ENCODE data around the gene COBL.

COBL gene

DNA sequence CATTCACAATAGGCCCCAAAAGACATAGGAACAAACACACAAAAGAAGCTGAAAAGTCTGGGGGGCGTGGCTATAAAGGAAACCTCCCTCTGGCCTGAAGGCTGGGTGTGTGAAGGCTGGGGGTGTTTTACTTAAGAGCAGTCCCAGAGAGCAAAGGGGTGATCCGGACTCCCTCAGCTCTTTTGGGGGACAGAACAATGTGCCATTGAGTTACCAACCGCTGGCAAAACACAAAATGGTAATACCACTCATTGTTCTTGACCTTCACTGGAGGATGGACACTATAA lies 189.0 kb downstream of the COBL start:
- H3K4me3 ChIP-seq (replicated peaks; ENCODE audit: low read depth, low read length) = no peak overlapping the region
- TF ChIP-seq, protein P1, sequence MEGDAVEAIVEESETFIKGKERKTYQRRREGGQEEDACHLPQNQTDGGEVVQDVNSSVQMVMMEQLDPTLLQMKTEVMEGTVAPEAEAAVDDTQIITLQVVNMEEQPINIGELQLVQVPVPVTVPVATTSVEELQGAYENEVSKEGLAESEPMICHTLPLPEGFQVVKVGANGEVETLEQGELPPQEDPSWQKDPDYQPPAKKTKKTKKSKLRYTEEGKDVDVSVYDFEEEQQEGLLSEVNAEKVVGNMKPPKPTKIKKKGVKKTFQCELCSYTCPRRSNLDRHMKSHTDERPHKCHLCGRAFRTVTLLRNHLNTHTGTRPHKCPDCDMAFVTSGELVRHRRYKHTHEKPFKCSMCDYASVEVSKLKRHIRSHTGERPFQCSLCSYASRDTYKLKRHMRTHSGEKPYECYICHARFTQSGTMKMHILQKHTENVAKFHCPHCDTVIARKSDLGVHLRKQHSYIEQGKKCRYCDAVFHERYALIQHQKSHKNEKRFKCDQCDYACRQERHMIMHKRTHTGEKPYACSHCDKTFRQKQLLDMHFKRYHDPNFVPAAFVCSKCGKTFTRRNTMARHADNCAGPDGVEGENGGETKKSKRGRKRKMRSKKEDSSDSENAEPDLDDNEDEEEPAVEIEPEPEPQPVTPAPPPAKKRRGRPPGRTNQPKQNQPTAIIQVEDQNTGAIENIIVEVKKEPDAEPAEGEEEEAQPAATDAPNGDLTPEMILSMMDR (IDR thresholded peaks at IDR 0.05; ENCODE audit: low read length, missing control alignments) = no peak
- DNase-seq (ENCODE audit: low read depth) = no peak

DNA sequence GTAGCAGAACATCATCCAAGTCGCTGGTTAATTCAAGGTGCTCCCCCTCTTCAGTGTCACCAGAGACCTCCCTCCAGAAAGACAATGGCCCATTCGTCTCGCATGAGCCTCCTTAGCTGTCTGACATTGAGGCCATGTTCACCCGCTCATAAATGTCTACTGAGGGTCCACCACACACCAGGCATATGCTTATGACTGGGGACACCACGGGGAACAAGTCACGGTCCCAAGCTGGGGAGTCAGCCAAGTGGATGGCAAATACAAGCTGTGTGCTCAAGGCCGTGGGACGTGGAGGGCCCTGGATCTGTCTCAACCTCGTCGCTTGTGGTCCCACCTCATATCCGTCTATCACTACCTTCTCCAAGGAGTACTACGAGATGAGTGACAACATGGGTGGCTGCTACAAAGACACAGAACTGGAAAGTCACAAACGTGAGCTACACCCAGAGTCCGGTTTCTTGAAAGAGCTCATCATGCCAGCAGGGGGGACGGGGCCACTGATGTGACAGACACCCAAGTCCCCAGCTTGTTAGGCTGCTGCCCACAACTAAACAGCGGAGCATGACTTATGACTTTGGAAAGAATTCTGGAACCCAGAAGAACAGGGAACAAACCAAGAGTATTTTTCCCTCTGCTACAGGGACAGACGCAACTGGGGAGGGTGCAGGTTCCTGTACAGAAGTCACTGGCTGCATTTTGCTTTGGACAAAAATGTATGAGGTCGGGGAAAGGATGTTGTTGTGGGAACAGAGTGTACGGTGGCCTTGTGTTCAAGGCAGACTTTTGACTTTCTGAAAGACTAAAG lies 189.6 kb downstream of the COBL start:
- TF ChIP-seq, protein P1 (IDR thresholded peaks at IDR 0.05; ENCODE audit: low read length, missing control alignments) = no peak
- H3K4me3 ChIP-seq (replicated peaks; ENCODE audit: low read depth, low read length) = no peak overlapping the region
- DNase-seq (ENCODE audit: low read depth) = no peak

DNA sequence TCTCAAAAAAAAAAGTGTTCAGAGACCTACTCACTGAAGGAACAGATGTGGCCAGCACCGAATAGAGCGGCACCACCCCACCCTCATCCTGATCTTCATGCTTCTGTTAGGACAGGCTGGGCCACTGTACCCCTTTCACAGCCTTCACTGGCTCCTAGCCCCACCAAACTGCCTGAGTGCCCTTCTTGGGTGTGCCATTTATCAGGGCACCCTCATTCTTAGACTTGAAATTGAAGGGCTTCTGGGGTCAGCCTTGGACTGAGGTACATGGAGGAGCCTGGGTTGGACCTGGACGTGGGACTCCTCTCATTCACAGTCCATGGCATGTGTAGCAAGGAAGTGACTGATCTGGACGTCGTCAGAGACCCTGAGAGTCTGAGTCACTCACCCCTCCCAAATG lies 190.3 kb downstream of the COBL start:
- TF ChIP-seq, protein P1 (IDR thresholded peaks at IDR 0.05; ENCODE audit: low read length, missing control alignments) = no peak
- DNase-seq (ENCODE audit: low read depth) = no peak
- no peak overlapping the region for H3K4me3 ChIP-seq (replicated peaks; ENCODE audit: low read depth, low read length)

- DNase-seq (ENCODE audit: low read depth) = no peak
- TF ChIP-seq, protein P1 (IDR thresholded peaks at IDR 0.05; ENCODE audit: low read length, missing control alignments) = no peak
- no peak overlapping the region for H3K4me3 ChIP-seq (replicated peaks; ENCODE audit: low read depth, low read length)
Measured at GRCh38 chr7:51124321-51124720, 192.3 kb downstream of the COBL start.

GRCh38 chr7:51123322-51124019 lies 193.1 kb downstream of the COBL start:
- TF ChIP-seq, protein P1 (IDR thresholded peaks at IDR 0.05; ENCODE audit: low read length, missing control alignments) = no peak
- H3K4me3 ChIP-seq (replicated peaks; ENCODE audit: low read depth, low read length) = no peak overlapping the region
- DNase-seq (ENCODE audit: low read depth) = peak; percentile 55

- TF ChIP-seq, protein P1 (IDR thresholded peaks at IDR 0.05; ENCODE audit: low read length, missing control alignments) = no peak
- H3K4me3 ChIP-seq (replicated peaks; ENCODE audit: low read depth, low read length) = no peak overlapping the region
- DNase-seq (ENCODE audit: low read depth) = peak; percentile 5
Measured at GRCh38 chr7:51121931-51122425, 194.6 kb downstream of the COBL start.

All from fibroblast of pulmonary artery (primary cell).